Activated T-helper 2 cell treated with anti-CD3 and anti-CD28 coated beads, Interferon-gamma antibody, Interleukin-2, Interleukin-4, amounts not matched to agents 10 μg/mL and 5 μg/mL and 100 μg/mL, durations not matched to agents 14 hours and 24 hours and 36 hours (primary cell): Measurements from ENCODE around the gene DNAH14. TPM values are rescaled to one million over a fixed set of nuclear protein-coding genes. Genes with fewer than 3 reads are reported as not detected.

Experiments used
- DNase-seq: peaks from one replicate; pipeline ENCODE4 v3.0.0; 2021; ENCODE audit warnings: low spot score
- H3K27ac Mint-ChIP-seq: one replicate; pipeline ENCODE4 v1.8.0; 2021; ENCODE audit warnings: mixed read lengths
- H3K27me3 Mint-ChIP-seq: one replicate; pipeline ENCODE4 v1.8.0; 2021; ENCODE audit warnings: low read depth, mixed read lengths
- H3K36me3 Mint-ChIP-seq: one replicate; pipeline ENCODE4 v1.8.0; 2021; ENCODE audit warnings: low read depth, mixed read lengths
- H3K4me1 Mint-ChIP-seq: one replicate; pipeline ENCODE4 v1.8.0; 2021; ENCODE audit warnings: low read depth, mixed read lengths
- H3K4me3 Mint-ChIP-seq: one replicate; pipeline ENCODE4 v1.8.0; 2021; ENCODE audit warnings: low read depth, mild to moderate bottlenecking, moderate library complexity, mixed read lengths
- H3K9me3 Mint-ChIP-seq: one replicate; pipeline ENCODE4 v1.8.0; 2021; ENCODE audit warnings: mixed read lengths
- intact Hi-C: fragments of 100-400 bp; cut with micrococcal nuclease; formaldehyde crosslinking; loops from one replicate; pipeline ENCODE4 v1.15.1; 2023
- total RNA-seq: library from RNA; stranded (reverse); gene quantifications from 2 replicates; pipeline ENCODE4 v1.2.3, GENCODE V29; 2022

The DNAH14 gene
- total RNA-seq, 1 donor from 2014 or later, result 0.32 TPM

GRCh38 chr1:225442123-225442505 is 512.6 kb downstream of the DNAH14 start:
- intact Hi-C loops, result no loop called here
- DNase-seq, result no peak
- Mint-ChIP-seq H3K4me1 (peaks cover 56% of the 10 kb centered on the region), H3K27me3 (no peaks in the 10 kb centered on the region), H3K27ac (peak overlapping the region; percentile 80), H3K4me3 (peak overlapping the region; percentile 41), H3K9me3 (no peaks in the 10 kb centered on the region), H3K36me3 (peaks cover 4% of the 10 kb centered on the region)

GRCh38 chr1:225445639-225446594 is 516.4 kb downstream of the DNAH14 start:
- intact Hi-C loops, result loop anchor here (1.0 kb wide), 3 partner anchors 8 to 21 kb away; partner anchors contain the start of gene LBR
- H3K9me3 Mint-ChIP-seq, result no peaks in the 10 kb centered on the region
- peaks cover 59% of the 10 kb centered on the region for H3K4me1 Mint-ChIP-seq
- peak overlapping the region; percentile 57 for H3K4me3 Mint-ChIP-seq
- no peaks in the 10 kb centered on the region for H3K27me3 Mint-ChIP-seq
- peaks cover 4% of the 10 kb centered on the region for H3K36me3 Mint-ChIP-seq
- H3K27ac Mint-ChIP-seq, result peak overlapping the region; percentile 92
- DNase-seq, result no peak

- H3K27ac Mint-ChIP-seq, result peak overlapping the region; percentile 92
- no peaks in the 10 kb centered on the region for H3K27me3 Mint-ChIP-seq
- intact Hi-C loops, result no loop called here
- H3K36me3 Mint-ChIP-seq, result peaks cover 4% of the 10 kb centered on the region
- no peak overlapping the region for H3K4me3 Mint-ChIP-seq
- no peak for DNase-seq
- H3K9me3 Mint-ChIP-seq, result no peaks in the 10 kb centered on the region
- H3K4me1 Mint-ChIP-seq, result peaks cover 57% of the 10 kb centered on the region
Observed at GRCh38 chr1:225446595-225446960, 517.1 kb downstream of the DNAH14 start.

GRCh38 chr1:225446981-225447615 is 517.6 kb downstream of the DNAH14 start:
- intact Hi-C loops, result no loop called here
- H3K27me3 Mint-ChIP-seq, result no peaks in the 10 kb centered on the region
- no peak for DNase-seq
- peaks cover 4% of the 10 kb centered on the region for H3K36me3 Mint-ChIP-seq
- peaks cover 52% of the 10 kb centered on the region for H3K4me1 Mint-ChIP-seq
- no peak overlapping the region for H3K4me3 Mint-ChIP-seq
- H3K27ac Mint-ChIP-seq, result no peak overlapping the region
- no peaks in the 10 kb centered on the region for H3K9me3 Mint-ChIP-seq

- peaks cover 4% of the 10 kb centered on the region for H3K36me3 Mint-ChIP-seq
- H3K27ac Mint-ChIP-seq, result no peak overlapping the region
- DNase-seq, result no peak
Observed at GRCh38 chr1:225447650-225448089, 518.2 kb downstream of the DNAH14 start.

GRCh38 chr1:225448146-225448805 is 518.8 kb downstream of the DNAH14 start:
- no peak for DNase-seq
- no peak overlapping the region for H3K4me3 Mint-ChIP-seq
- H3K9me3 Mint-ChIP-seq, result no peaks in the 10 kb centered on the region
- peaks cover 4% of the 10 kb centered on the region for H3K36me3 Mint-ChIP-seq
- no peak overlapping the region for H3K27ac Mint-ChIP-seq
- intact Hi-C loops, result no loop called here
- H3K27me3 Mint-ChIP-seq, result no peaks in the 10 kb centered on the region
- peaks cover 42% of the 10 kb centered on the region for H3K4me1 Mint-ChIP-seq

More at GRCh38 chr1:225447650-225448089, 518.2 kb downstream of the DNAH14 start:
- Mint-ChIP-seq H3K4me3 (no peak overlapping the region), H3K9me3 (no peaks in the 10 kb centered on the region), H3K4me1 (peaks cover 46% of the 10 kb centered on the region), H3K27me3 (no peaks in the 10 kb centered on the region)
- intact Hi-C loops, result no loop called here
